Thyroid gland (tissue), 4 donors: ENCODE data around the gene GFRA1. TPM values are rescaled to one million over a fixed set of nuclear protein-coding genes. Genes with fewer than 3 reads are reported as not detected.

Experiments used
- DNase-seq, 2 donors: peaks; one replicate each; pipeline ENCODE4 v3.0.0-alpha.2; 2019
- H3K27ac ChIP-seq, 3 donors: fragments of 200-600 bp; sonication (generic); 1 replicate in 2 of 3; 2 replicates in 1 of 3; pipeline ENCODE4 v1.5.1; 2016 to 2019; ENCODE audit warnings: mild to moderate bottlenecking in 1 of 3, moderate library complexity in 1 of 3
- H3K27me3 ChIP-seq: fragments of 200-600 bp; sonication (generic); one replicate; pipeline ENCODE4 v1.5.1; 2019
- H3K36me3 ChIP-seq, 2 donors: fragments of 200-600 bp; sonication (generic); one replicate each; pipeline ENCODE4 v1.5.1; 2016 to 2019
- H3K4me1 ChIP-seq, 2 donors: fragments of 200-600 bp; sonication (generic); one replicate each; pipeline ENCODE4 v1.5.1; 2017 to 2019
- H3K4me3 ChIP-seq, 3 donors: fragments of 200-600 bp; sonication (generic); replicated peaks in 1 of 3; 1 replicate in 2 of 3; 2 replicates in 1 of 3; pipeline ENCODE4 v1.5.1; 2016; ENCODE audit warnings: mild to moderate bottlenecking in 1 of 3
- H3K9me3 ChIP-seq: fragments of 200-600 bp; sonication (generic); one replicate; pipeline ENCODE4 v1.5.1; 2017
- CTCF ChIP-seq, 6 experiments: fragments of 200-600 bp in 3 of 6; fragments of 450-650 bp in 3 of 6; sonication (generic) in 3 of 6; IDR thresholded peaks; one replicate each; pipeline ENCODE4 v1.5.1; 2016 to 2019; ENCODE audit warnings: antibody characterized with exemption in 6 of 6, mild to moderate bottlenecking in 2 of 6, inconsistent platforms in 1 of 6, moderate library complexity in 1 of 6
- POLR2A ChIP-seq, 2 donors: fragments of 450-650 bp; IDR thresholded peaks; one replicate each; pipeline ENCODE4 v1.6.1; 2017; ENCODE audit warnings: antibody characterized with exemption in 2 of 2, mild to moderate bottlenecking in 2 of 2, moderate library complexity in 1 of 2
- WGBS, 2 donors: methylation state at CpG; one replicate each; pipeline ENCODE4 v1.1.5; 2017; 5-methylcytosine and 5-hydroxymethylcytosine counted together
- intact Hi-C: fragments of 100-400 bp; cut with DNase I; formaldehyde crosslinking; loops from one replicate; pipeline ENCODE4 v1.15.1; 2023
- total RNA-seq, 4 donors: library from RNA; depleted of rRNA; stranded (reverse); fragments of >200 nt; gene quantifications; one replicate each; pipeline ENCODE4 v1.2.3, GENCODE V29; 2016

The GFRA1 gene
- total RNA-seq, 4 donors from 2014 or later: 4.4 to 18.0 (median 5.5) TPM

GRCh38 chr10:116115797-116116196 is 157.2 kb downstream of the GFRA1 start:
- DNase-seq: no peak
- no peak for TF ChIP-seq POLR2A (IDR thresholded peaks at IDR 0.05)
- no peak for TF ChIP-seq CTCF (IDR thresholded peaks at IDR 0.05)
- H3K27ac ChIP-seq: no peak overlapping the region

DNA sequence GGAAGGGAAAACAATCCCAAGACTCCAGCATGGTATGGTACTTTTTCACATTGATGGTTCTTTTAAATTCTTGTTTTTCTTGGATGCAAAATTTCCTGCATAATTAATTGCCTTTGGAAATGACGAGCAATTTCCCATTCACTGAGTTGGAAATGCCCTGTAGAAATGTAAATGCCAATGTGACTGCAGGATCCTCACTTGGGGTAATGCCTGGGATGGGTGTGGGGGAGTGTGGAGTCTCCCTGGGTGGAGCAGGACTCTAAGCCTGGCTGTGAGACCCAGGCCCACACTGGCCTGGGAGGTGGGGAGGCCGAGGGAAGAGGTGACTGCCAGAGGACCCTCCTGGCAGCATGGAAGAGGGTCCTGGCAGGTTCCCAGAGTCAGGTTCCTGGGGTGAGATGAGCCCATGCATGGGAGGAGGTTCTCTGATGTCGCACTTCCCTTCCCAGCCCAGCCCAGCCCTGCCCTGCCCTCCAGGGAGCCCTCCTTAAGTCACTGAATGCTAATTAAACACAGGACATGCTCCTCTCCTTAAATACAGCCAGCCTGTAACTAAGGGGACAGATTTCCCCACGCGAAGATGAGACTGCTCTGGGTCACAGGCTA is 157.9 kb downstream of the GFRA1 start:
- 59 to 76% methylated on average over 5 of the region's 5 CpGs for WGBS, 2 donors
- Histone ChIP-seq H3K27me3 (no peaks in the 10 kb centered on the region), H3K9me3 (no peaks in the 10 kb centered on the region), H3K36me3 (no peaks in the 10 kb centered on the region), H3K27ac (no peak overlapping the region), H3K4me3 (no peak overlapping the region), H3K4me1 (no peaks in the 10 kb centered on the region)
- no peak for TF ChIP-seq POLR2A (IDR thresholded peaks at IDR 0.05)
- no peak for TF ChIP-seq CTCF (IDR thresholded peaks at IDR 0.05)
- intact Hi-C loops: no loop called here
- no peak for DNase-seq

More at GRCh38 chr10:116115797-116116196, 157.2 kb downstream of the GFRA1 start:
- intact Hi-C loops: no loop called here
- Histone ChIP-seq H3K9me3 (no peaks in the 10 kb centered on the region), H3K36me3 (no peaks in the 10 kb centered on the region), H3K4me3 (no peak overlapping the region), H3K27me3 (no peaks in the 10 kb centered on the region), H3K4me1 (no peaks in the 10 kb centered on the region)
- 83 to 90% methylated on average over 5 of the region's 5 CpGs for WGBS, 2 donors

DNA sequence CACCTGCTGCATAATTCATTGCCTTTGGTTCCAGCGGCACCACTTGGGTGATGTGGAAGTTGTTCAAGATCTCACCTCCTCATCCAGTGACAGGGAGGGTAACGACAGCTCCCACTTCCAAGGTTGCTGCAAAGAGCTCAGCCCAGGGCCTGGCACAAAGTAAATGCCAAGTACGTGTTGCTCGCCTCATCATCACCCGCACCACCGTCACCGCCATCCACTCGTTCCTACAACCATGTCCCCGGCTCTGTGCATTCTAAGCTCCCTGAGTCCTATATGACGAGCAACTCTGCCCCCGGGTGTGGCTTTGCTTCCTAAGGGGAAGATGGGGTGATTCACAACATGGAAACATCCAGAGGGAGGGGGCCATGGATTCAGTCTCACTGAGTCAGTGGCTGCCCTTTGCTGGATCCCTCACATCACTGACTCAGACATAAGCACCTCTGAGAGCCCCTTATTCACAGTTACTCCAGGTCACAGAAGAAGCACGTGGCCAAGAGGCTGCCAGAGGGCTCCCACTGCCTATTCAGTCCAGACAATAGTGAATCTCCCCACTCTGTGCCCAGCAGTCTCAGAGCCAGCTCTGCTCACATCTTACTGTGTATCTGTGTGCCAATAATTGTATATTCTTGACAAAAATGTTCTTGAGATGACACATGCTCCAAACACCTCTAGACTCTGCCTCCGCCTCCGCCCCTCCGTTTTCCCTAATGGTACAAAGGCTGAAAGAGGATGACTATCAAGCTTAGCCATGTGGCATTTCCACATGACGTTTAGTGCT is 159.1 kb downstream of the GFRA1 start:
- intact Hi-C loops: no loop called here
- H3K4me1 ChIP-seq: no peaks in the 10 kb centered on the region
- TF ChIP-seq POLR2A (IDR thresholded peaks at IDR 0.05) (no peak), CTCF (IDR thresholded peaks at IDR 0.05) (no peak)
- H3K36me3 ChIP-seq: no peaks in the 10 kb centered on the region
- no peaks in the 10 kb centered on the region for H3K27me3 ChIP-seq
- no peaks in the 10 kb centered on the region for H3K9me3 ChIP-seq
- no peak overlapping the region for H3K27ac ChIP-seq
- no peak for DNase-seq
- 85 to 89% methylated on average over 15 to 16 of the region's 16 CpGs for WGBS, 2 donors
- H3K4me3 ChIP-seq: no peak overlapping the region

GRCh38 chr10:116112232-116113231 is 160.5 kb downstream of the GFRA1 start:
- H3K36me3 ChIP-seq: no peaks in the 10 kb centered on the region
- no peaks in the 10 kb centered on the region for H3K4me1 ChIP-seq
- intact Hi-C loops: no loop called here
- DNase-seq: no peak
- H3K27me3 ChIP-seq: no peaks in the 10 kb centered on the region
- no peak for TF ChIP-seq POLR2A (IDR thresholded peaks at IDR 0.05)
- no peak for TF ChIP-seq CTCF (IDR thresholded peaks at IDR 0.05)
- 83 to 88% methylated on average over 7 to 17 of the region's 17 CpGs for WGBS, 2 donors
- H3K9me3 ChIP-seq: no peaks in the 10 kb centered on the region
- no peak overlapping the region for H3K4me3 ChIP-seq
- H3K27ac ChIP-seq: no peak overlapping the region
